ENCODE results near the gene COBLL1. TPM values are rescaled to one million over a fixed set of nuclear protein-coding genes. Genes with fewer than 3 reads are reported as not detected.
"Not testable (repeated sequence)": the region's sequence is repeated elsewhere in the genome, so short reads cannot be mapped to it uniquely, and the experiment has no call there.

COBLL1 gene
- total RNA-seq, 1 experiment from 2014 or later, result 5.9 TPM

GRCh38 chr2:164867779-164868397 is 26.3 kb upstream of the COBLL1 start:
- Histone ChIP-seq H2BK12ac (ENCODE audit: insufficient read length, low read depth, low read length) (no peak overlapping the region), H4K91ac (ENCODE audit: insufficient read length, low read depth, low read length) (no peak overlapping the region), H3K4ac (ENCODE audit: low read depth, low read length) (no peak overlapping the region), H3K27ac (ENCODE audit: insufficient read length, low read depth, low read length) (no peak overlapping the region), H2AFZ (ENCODE audit: low read length) (no peak overlapping the region), H3K79me2 (ENCODE audit: insufficient read depth, low read length) (no peaks in the 10 kb centered on the region), H4K8ac (replicated peaks; ENCODE audit: insufficient read length, low read depth, low read length) (no peak overlapping the region), H3K18ac (ENCODE audit: insufficient read length, low read depth, low read length) (no peak overlapping the region), H3K23me2 (ENCODE audit: insufficient read length, low read depth, low read length, poor library complexity, severe bottlenecking) (no peaks in the 10 kb centered on the region), H3T11ph (ENCODE audit: low read length) (no peak overlapping the region), H4K20me1 (ENCODE audit: control insufficient read depth, insufficient read depth, insufficient read length) (no peaks in the 10 kb centered on the region), H2AK5ac (ENCODE audit: insufficient read length, low read length) (no peak overlapping the region), H3K27me3 (ENCODE audit: insufficient read depth, low read length) (no peaks in the 10 kb centered on the region), H3K4me1 (ENCODE audit: insufficient read depth, low read length) (no peaks in the 10 kb centered on the region), H3K14ac (ENCODE audit: insufficient read depth, low read length) (no peak overlapping the region), H2BK15ac (ENCODE audit: low read depth, low read length) (no peak overlapping the region), H3K56ac (ENCODE audit: insufficient read length, low read depth, low read length) (no peak overlapping the region), H2BK5ac (ENCODE audit: insufficient read length, low read length) (no peak overlapping the region), H2BK120ac (ENCODE audit: low read depth, low read length, poor library complexity, severe bottlenecking) (no peak overlapping the region), H3K4me2 (ENCODE audit: insufficient read depth, insufficient read length, low read length) (no peak overlapping the region), H3K23ac (ENCODE audit: insufficient read length, low read depth, low read length) (no peak overlapping the region), H3K79me1 (ENCODE audit: insufficient read depth, low read depth, low read length, poor library complexity, severe bottlenecking) (no peaks in the 10 kb centered on the region), H2BK20ac (ENCODE audit: low read depth, low read length, poor library complexity, severe bottlenecking) (no peak overlapping the region), H4K5ac (ENCODE audit: insufficient read length, low read depth, low read length) (no peak overlapping the region), H3K9me3 (ENCODE audit: control insufficient read depth, low read depth, low read length) (no peaks in the 10 kb centered on the region), H3K9ac (ENCODE audit: extremely low read depth, insufficient read length, low read length) (no peak overlapping the region)
- H3K9me3 Mint-ChIP-seq, result 0 out of 5 replicates have a peak, but pooled peaks cover 0 to 2% of the 10 kb centered on the region in 2 experiments
- no peaks in the 10 kb centered on the region for H3K36me3 Mint-ChIP-seq (ENCODE audit: insufficient read depth in 1 of 3, low read depth in 3 of 3)
- H3K27ac Mint-ChIP-seq, result no peak overlapping the region
- no peak overlapping the region for H3K4me3 Mint-ChIP-seq
- peaks cover 4 to 5% of the 10 kb centered on the region in 2 experiments; a peak in 2 of 4 replicates for H3K4me1 Mint-ChIP-seq
- WGBS (ENCODE audit: extremely low coverage, insufficient read length, low lambda C conversion rate), result no CpG with 5 or more reads among the region's 3 CpGs
- DNase-seq, result no peak
- no peak for TF ChIP-seq CTCF (conservative IDR thresholded peaks at IDR 0.05)
- H3K27me3 Mint-ChIP-seq (ENCODE audit: low read depth), result no peaks in the 10 kb centered on the region

- not testable (repeated sequence) for H3K4me1 ChIP-seq (ENCODE audit: insufficient read depth, low read length)
These were observed 24.8 kb upstream of the COBLL1 start for GRCh38 chr2:164866381-164866780.

More at GRCh38 chr2:164866381-164866780, 24.8 kb upstream of the COBLL1 start:
- not testable (repeated sequence) for H3K36me3 Mint-ChIP-seq (ENCODE audit: insufficient read depth in 1 of 3, low read depth in 3 of 3); H4K20me1 ChIP-seq (ENCODE audit: control insufficient read depth, insufficient read depth, insufficient read length); H3T11ph ChIP-seq (ENCODE audit: low read length); H4K91ac ChIP-seq (ENCODE audit: insufficient read length, low read depth, low read length); H3K9me3 ChIP-seq (ENCODE audit: control insufficient read depth, low read depth, low read length); H2AFZ ChIP-seq (ENCODE audit: low read length); H3K9me3 Mint-ChIP-seq; H2BK120ac ChIP-seq (ENCODE audit: low read depth, low read length, poor library complexity, severe bottlenecking); H2BK15ac ChIP-seq (ENCODE audit: low read depth, low read length); H2BK5ac ChIP-seq (ENCODE audit: insufficient read length, low read length); H3K4me2 ChIP-seq (ENCODE audit: insufficient read depth, insufficient read length, low read length); H3K27me3 Mint-ChIP-seq (ENCODE audit: low read depth); H3K79me1 ChIP-seq (ENCODE audit: insufficient read depth, low read depth, low read length, poor library complexity, severe bottlenecking); H3K27me3 ChIP-seq (ENCODE audit: insufficient read depth, low read length); H3K4me1 Mint-ChIP-seq; H2AK5ac ChIP-seq (ENCODE audit: insufficient read length, low read length); H2BK12ac ChIP-seq (ENCODE audit: insufficient read length, low read depth, low read length); H3K18ac ChIP-seq (ENCODE audit: insufficient read length, low read depth, low read length); H3K56ac ChIP-seq (ENCODE audit: insufficient read length, low read depth, low read length); H3K23me2 ChIP-seq (ENCODE audit: insufficient read length, low read depth, low read length, poor library complexity, severe bottlenecking); H2BK20ac ChIP-seq (ENCODE audit: low read depth, low read length, poor library complexity, severe bottlenecking); H3K4ac ChIP-seq (ENCODE audit: low read depth, low read length); H3K27ac Mint-ChIP-seq; H3K14ac ChIP-seq (ENCODE audit: insufficient read depth, low read length); H3K23ac ChIP-seq (ENCODE audit: insufficient read length, low read depth, low read length); H4K8ac ChIP-seq (replicated peaks; ENCODE audit: insufficient read length, low read depth, low read length); H3K27ac ChIP-seq (ENCODE audit: insufficient read length, low read depth, low read length); H3K4me3 Mint-ChIP-seq; H3K9ac ChIP-seq (ENCODE audit: extremely low read depth, insufficient read length, low read length); H4K5ac ChIP-seq (ENCODE audit: insufficient read length, low read depth, low read length); H3K79me2 ChIP-seq (ENCODE audit: insufficient read depth, low read length); DNase-seq
- WGBS (ENCODE audit: extremely low coverage, insufficient read length, low lambda C conversion rate), result no CpG with 5 or more reads among the region's 1 CpG
